HG02571 (cell line): ENCODE results near the gene RSU1.

Experiments
- ATAC-seq: cut with Tn5 transposase; IDR thresholded peaks from one replicate; pipeline ENCODE4 v1.9.1; 2021; ENCODE audit warnings: mild to moderate bottlenecking, moderate library complexity; ENCODE audit not compliant: unreplicated experiment

Gene RSU1

GRCh38 chr10:16685551-16685950, 131.7 kb downstream of the RSU1 start:
- no peak for ATAC-seq

- ATAC-seq = no peak
Observed at GRCh38 chr10:16681521-16681920, 135.7 kb downstream of the RSU1 start.

- no peak for ATAC-seq
Observed at GRCh38 chr10:16679511-16679910, 137.7 kb downstream of the RSU1 start.

- no peak for ATAC-seq
Observed at GRCh38 chr10:16675334-16675733, 141.9 kb downstream of the RSU1 start.

GRCh38 chr10:16674147-16674703, 143.0 kb downstream of the RSU1 start:
- no peak for ATAC-seq

GRCh38 chr10:16673443-16673842, 143.8 kb downstream of the RSU1 start:
- no peak for ATAC-seq

- ATAC-seq = no peak
Observed at GRCh38 chr10:16663444-16663843, 153.8 kb downstream of the RSU1 start.

GRCh38 chr10:16662923-16663322, 154.3 kb downstream of the RSU1 start:
- ATAC-seq = no peak

- no peak for ATAC-seq
Observed at GRCh38 chr10:16656895-16657294, 160.3 kb downstream of the RSU1 start.

GRCh38 chr10:16653224-16653623, 164.0 kb downstream of the RSU1 start:
- ATAC-seq = no peak

- ATAC-seq = no peak
Observed at GRCh38 chr10:16652154-16652553, 165.1 kb downstream of the RSU1 start.

- ATAC-seq = no peak
Observed at GRCh38 chr10:16649757-16650156, 167.5 kb downstream of the RSU1 start.

GRCh38 chr10:16648366-16648765, 168.9 kb downstream of the RSU1 start:
- no peak for ATAC-seq

GRCh38 chr10:16646181-16647059, 170.8 kb downstream of the RSU1 start:
- ATAC-seq = no peak

- no peak for ATAC-seq
Observed at GRCh38 chr10:16644146-16644545, 173.1 kb downstream of the RSU1 start.

GRCh38 chr10:16643502-16643901, 173.7 kb downstream of the RSU1 start:
- ATAC-seq = no peak

- no peak for ATAC-seq
Observed at GRCh38 chr10:16640153-16640552, 177.1 kb downstream of the RSU1 start.

- no peak for ATAC-seq
Observed at GRCh38 chr10:16639471-16639870, 177.8 kb downstream of the RSU1 start.

GRCh38 chr10:16632996-16633395, 184.2 kb downstream of the RSU1 start:
- no peak for ATAC-seq

GRCh38 chr10:16626697-16627096, 190.5 kb downstream of the RSU1 start:
- ATAC-seq = no peak

GRCh38 chr10:16612981-16613355, 204.3 kb downstream of the RSU1 start:
- ATAC-seq = no peak

- no peak for ATAC-seq
Observed at GRCh38 chr10:16612115-16612980, 204.9 kb downstream of the RSU1 start.
